NOMO-1 (cell line): ENCODE results near the gene KANSL1L.

Experiments
- DNase-seq, 2 experiments: peaks; one replicate each; lab custom pipeline; 2025; ENCODE audit not compliant: unreplicated experiment in 2 of 2; lab: John Stamatoyannopoulos, UW

The KANSL1L gene

DNA sequence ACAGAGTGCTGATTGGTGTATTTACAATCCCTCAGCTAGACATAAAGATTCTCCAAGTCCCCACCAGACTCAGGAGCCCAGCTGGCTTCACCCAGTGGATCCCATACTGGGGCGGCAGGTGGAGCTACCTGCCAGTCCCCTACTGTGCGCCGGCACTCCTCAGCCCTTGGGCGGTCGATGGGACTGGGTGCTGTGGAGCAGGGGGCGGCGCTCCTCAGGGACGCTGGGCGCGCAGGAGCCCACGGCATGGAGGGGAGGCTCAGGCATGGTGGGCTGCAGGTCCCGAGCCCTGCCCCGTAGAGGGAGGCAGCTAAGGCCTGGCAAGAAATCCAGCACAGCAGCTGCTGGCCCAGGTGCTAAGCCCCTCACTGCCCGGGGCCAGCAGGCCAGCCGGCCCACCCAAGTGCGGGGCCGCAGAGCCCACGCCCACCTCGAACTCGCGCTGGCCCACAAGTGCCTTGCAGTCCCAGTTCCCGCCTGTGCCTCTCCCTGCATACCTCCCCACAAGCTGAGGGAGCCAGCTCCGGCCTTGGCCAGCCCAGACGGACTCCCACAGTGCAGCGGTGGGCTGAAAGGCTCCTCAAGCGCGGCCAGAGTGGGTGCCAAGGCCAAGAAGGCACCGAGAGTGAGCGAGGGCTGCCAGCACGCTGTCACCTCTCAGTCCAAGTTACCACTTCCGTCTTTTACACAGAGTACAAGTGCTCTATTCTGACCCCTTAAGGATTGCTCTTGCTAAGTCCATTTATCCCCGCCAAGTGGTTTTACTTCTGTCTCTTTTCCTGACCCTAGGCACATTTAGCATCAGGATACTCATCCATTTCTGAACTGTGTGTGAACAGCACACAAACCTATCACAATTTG lies 170.5 kb downstream of the KANSL1L start:
- peak; percentile 75 to 86 for DNase-seq

DNA sequence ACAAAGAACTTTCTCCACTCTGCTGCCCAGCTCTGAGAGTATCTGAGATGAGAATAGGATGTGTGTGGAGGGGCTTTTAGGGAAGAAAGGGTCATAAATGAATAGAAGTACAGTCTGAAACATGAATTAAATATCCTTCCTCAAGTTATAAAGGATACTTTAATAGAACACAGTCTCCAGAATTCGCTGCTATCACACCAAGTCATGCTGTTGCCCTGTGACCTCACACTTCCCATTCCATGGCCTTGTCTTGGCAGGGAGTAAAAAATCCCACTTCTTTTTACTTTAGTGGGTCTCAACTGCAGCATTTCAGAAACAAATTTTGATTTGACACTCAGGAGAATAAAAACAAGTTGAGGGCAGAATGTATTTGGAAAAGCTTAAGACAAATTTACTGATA lies 172.6 kb downstream of the KANSL1L start:
- no peak for DNase-seq

DNA sequence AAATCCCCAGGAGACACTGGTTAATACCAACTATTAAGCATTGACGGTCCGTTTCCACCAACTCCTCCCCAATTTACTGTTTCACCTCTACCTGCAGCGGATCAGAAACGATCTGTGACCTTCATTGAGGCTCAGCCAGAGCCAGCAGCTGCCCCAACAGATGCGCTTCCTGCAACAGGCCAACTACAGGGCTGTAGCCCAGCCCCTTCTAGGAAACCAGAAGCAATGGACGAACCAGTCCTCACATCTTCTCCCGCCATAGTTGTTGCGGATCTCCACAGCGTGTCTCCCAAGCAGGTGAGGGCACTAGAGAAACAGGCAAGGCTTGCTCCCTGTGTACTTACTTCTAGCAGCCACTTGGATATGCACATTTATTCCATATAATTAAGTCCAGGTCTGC lies 177.2 kb downstream of the KANSL1L start:
- no peak for DNase-seq

DNA sequence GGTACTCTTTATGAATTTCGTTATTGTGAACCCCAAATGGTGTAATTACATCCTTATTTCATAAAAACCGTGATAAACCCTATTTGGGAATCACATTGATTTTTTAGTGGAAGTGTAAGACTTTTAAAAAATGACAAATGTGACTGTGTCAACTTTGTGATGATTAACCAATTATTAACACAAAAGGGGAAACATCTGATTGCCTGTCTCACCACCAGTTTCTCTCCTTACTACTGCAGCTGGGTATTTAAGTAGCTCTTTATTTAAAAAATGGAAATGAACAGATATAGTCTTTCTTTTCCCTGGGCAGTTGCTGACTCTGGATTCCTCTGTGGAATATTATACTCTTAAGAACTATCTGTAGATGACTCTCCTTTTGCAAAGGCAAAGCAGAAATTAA lies 180.4 kb downstream of the KANSL1L start:
- DNase-seq: no peak

DNA sequence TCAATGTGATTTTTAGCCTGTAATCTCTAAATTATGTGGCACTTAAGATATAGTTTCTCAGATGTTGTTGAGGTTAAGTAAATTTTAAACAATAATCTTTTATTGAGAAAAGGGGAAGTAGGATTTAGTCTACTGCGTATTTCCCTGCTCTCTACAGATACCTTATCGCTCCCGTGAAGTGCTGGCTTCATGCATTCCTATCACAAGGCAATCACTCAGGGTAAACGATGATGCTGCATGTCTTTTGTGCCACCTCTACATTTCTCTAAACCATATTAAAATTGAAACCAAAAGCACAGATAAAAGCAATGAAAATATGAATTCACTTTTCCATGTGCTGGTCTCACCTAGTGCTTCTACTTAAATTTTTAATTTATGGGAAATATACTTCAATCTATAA lies 183.2 kb downstream of the KANSL1L start:
- peak in 1 of 2 experiments; percentile 36 for DNase-seq

DNA sequence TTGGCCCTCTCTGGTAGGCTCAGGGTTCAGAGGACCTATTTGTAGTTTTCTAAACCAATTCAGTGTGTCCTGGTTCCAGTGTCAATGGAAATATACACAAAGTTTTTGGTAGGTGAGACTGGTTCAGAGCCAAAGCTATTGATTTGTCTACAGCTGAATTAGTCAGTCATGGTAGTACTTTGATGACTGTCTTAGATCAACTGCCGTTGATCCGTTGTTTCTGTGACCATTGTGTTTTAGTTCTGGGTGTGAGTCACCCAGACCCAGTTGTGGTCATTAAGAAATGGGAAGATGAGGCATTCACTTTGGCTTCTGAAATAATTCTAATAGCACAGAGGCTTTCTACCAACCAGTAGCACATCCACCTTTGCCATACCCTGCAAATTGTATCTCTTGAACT lies 184.8 kb downstream of the KANSL1L start:
- peak in 1 of 2 experiments; percentile 40 for DNase-seq

DNA sequence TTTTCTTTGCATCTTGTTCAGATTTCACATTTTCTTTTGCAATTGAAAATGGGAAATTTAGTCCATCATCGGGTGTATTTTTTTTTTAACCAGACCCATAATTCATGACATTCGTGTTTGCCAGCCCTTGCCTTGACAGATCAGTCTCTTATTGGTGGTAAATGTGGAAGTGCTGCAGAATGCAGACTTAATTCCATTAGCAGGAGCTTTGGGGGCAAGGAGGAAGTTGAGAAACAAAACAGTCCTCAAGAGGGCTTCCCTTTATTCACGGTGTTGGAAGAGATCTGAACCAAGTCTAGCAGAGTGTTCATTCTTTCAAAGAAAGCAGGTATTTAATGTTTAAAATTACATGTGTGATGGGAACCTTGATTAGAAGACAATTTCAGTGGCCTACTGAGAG lies 185.3 kb downstream of the KANSL1L start:
- peak; percentile 90 to 94 for DNase-seq

DNA sequence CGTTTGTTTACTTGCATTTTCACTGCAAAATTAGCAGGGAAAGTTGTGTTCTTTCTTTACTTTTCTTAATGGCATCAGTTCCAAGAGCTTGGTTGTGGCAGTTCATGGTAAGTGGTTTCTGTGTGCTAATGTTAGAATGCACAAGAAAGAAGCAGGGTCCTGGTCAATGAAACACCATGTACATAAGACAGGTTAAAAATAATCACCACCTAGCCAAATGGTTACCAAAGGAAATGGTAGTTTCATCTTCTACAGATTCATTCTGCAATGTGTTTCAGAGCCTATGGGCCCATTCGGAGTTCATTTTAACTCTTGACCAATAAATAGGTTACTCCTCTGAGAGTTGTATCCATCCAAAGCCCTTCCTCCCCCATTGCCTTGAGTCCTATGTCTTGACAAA lies 186.9 kb downstream of the KANSL1L start:
- DNase-seq: no peak

DNA sequence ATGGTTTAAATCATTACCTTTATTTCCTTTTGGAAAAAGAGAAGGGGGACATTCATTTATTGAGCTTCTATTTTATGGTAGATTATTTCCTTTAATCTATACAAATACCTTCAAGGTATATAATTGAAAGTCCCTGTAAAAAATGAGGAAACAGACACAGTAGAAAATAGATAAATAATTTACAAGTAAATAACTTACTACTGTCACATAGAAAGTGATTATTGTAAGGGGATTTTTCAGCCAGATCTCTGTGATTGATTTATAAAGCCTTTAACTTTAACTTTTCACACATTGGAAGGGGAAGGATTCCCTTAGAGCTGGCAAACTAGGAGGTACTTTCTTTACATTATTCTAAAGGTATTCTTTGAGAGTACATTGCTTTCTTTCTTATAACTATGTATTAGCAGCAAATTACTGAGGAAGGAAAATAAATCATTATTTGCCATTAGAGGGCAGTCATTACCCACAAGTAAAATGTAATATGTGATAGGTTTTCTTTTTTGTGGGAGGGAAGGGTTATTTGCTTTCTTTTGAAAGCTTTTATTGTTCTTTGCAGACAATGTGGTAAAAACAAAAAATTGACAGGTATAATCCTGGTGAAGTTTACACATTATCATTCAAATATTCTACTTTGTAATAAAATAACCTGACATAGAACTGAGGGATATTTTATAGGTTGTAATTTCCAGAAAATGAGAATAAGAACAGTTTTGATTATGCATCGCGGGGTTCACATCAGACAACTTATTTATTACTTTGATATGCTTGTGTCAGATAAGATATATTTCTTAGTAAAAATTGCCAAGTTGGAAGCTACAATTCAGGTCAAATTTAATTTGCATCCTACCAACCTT lies 193.6 kb downstream of the KANSL1L start:
- DNase-seq: peak; percentile 47 to 57

DNA sequence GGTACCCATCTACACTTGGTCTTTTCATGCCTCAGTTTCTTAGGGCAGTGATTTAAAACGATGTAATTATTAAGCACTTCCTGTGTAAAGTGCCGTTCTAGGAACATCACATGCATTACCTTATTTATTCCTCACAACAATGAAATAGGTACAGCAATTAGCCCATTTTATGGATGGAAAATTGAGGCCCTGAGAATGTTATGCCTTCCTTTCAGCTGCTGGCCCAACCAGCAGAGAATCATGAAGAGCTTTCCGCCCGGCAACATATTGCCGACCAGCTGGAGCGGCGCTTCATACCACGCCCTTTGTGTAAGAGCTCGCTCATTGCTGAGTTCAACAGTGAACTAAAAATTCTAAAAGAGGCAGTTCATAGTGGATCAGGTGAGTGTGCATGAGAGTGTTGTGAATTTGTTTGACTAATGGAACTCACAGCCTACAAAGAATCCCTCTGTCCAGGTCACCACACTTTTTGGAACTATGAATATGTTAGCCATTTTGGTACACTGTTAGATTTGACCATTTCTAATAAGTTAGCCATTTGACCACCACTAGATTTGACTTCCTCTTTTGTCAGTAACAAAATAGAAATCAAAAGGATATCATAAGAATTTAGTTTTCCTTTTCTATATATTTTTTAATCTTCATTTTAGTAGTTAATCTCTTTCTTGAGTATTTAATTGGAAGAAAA lies 194.4 kb downstream of the KANSL1L start:
- DNase-seq: peak; percentile 7 to 44

DNA sequence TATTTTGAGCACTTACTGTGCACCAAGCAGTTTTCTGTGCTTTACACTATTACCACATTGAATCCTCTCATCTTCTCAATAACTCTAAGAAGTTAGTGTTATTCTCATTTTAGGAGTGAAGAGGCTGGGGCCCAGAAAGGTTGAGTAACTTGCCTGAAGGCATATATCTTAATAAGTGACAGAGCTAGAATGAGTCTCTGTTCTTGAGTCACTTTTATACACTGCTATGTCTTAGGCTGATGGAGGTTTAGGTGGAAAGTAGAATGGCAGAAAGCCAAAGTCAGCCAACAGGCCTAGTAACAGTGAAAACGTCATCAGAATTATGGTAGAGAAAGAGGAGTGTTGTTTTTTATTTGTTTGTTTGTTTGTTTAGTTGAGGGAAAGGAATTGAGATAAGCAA lies 196.6 kb downstream of the KANSL1L start:
- DNase-seq: no peak

DNA sequence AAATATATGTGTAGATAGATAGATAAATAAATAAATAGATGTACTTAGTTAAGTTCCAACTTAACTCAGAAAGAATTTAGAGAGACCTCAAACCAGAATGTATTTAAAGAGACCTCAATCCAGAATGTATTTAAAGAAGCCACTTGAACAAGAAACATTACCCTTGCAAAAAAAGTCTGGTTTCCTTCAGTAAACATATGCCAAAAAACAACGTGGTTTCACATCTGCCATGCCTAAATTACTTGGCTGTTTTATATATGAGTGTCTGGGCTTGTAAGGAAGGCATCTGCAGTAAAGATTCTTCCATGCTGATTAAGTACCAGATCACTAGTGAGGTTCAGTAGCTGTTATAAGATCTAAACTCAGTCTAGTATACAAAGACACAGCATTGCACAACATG lies 197.9 kb downstream of the KANSL1L start:
- no peak for DNase-seq
